ENCODE measurements around the gene DDR1.

DDR1 gene

DNA sequence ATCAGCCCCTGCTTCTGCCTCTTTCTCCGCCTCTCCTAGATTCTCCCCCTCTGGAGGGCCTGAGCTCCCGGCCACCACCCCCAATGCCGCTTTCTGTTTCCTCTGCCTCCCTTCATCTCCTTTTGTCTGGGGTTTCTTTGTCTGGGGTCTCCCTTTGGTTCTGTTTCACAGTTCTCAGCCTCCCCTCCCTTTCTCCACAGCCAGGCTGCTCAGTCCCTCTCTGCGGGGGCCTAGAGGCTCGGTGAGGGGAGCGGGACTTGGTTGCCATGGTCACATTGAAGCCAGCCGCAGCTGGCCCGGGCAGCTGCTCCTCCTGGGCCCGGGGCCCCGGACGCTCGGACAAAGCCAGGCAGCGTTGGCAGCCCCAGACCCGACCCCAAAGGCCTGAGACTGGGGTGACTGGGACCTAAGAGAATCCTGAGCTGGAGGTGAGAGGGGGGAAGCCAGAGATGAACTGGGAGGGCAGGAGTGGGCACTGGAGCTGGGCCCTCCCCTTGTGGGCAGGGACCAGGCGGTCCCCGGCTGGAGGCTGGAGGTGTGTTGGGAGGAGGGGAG lies 3.5 kb upstream of the DDR1 start:
- Histone ChIP-seq H3K4me1 (peaks cover 0 to 66% (median 38%) of the 10 kb centered on the region in 4 donors), H3K4me3 (no peak overlapping the region), H3K36me3 (no peaks in the 10 kb centered on the region), H3K27ac (no peak overlapping the region), H3K27me3 (no peaks in the 10 kb centered on the region), H3K9me3 (no peaks in the 10 kb centered on the region)
- DNase-seq, result no peak
- intact Hi-C loops (cut with DNase I; ENCODE audit: low total_unique reads), result loop anchor here (5.0 kb wide), 2 partner anchors 53 to 138 kb away; partner anchors contain the start of genes FLOT1 and IER3
- TF ChIP-seq, protein P1, sequence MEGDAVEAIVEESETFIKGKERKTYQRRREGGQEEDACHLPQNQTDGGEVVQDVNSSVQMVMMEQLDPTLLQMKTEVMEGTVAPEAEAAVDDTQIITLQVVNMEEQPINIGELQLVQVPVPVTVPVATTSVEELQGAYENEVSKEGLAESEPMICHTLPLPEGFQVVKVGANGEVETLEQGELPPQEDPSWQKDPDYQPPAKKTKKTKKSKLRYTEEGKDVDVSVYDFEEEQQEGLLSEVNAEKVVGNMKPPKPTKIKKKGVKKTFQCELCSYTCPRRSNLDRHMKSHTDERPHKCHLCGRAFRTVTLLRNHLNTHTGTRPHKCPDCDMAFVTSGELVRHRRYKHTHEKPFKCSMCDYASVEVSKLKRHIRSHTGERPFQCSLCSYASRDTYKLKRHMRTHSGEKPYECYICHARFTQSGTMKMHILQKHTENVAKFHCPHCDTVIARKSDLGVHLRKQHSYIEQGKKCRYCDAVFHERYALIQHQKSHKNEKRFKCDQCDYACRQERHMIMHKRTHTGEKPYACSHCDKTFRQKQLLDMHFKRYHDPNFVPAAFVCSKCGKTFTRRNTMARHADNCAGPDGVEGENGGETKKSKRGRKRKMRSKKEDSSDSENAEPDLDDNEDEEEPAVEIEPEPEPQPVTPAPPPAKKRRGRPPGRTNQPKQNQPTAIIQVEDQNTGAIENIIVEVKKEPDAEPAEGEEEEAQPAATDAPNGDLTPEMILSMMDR (IDR thresholded peaks at IDR 0.05), result no peak

DNA sequence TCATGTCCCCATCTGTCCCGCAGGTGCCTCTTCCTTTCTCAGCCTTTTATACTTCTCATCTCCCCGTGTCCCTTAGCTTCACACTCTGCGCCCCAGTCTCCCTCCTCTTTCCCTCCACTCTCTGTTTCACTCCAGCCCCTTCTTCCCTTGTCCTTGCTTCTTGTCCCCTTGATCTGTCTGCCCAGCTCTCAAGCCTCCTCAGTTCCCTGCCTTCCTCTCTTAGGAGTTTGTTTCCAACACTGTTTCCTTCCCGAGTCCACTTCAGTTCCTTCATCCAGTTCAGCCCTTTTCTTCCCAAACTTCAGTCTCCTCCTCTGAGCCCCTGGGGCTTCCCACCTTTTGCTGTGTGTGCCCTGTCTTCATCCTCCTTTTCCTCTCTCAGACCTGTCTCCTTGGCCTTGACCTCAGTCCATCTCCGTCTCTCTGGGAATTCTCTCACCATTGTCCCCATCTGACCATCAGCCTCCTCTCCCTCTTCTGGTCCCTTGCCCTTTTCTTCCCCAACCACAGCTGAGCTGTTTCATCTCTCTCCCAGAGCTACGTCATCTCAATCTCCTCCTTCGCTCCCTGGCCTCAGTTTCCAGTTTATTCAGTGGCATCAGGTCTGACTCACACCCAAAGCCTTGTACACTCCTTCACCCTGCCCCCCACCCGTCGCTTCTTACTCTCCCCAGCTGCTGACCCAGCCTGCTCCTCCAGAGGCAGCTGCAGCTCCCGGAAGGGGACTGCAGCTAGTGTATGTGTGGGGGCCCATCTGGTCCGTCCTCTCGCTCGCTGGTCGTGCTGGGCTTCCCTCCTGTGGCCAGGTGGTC lies 2.7 kb upstream of the DDR1 start:
- Histone ChIP-seq H3K27me3 (no peaks in the 10 kb centered on the region), H3K4me1 (peaks cover 0 to 73% (median 43%) of the 10 kb centered on the region in 4 donors), H3K36me3 (no peaks in the 10 kb centered on the region), H3K4me3 (no peak overlapping the region), H3K27ac (peak overlapping the region; percentile 93 to 98), H3K9me3 (no peaks in the 10 kb centered on the region)
- no peak for DNase-seq
- intact Hi-C loops (cut with DNase I; ENCODE audit: low total_unique reads), result loop anchor here (5.0 kb wide), 2 partner anchors 54 to 139 kb away; partner anchors contain the start of genes FLOT1 and IER3
- TF ChIP-seq, protein P1 (IDR thresholded peaks at IDR 0.05), result no peak

DNA sequence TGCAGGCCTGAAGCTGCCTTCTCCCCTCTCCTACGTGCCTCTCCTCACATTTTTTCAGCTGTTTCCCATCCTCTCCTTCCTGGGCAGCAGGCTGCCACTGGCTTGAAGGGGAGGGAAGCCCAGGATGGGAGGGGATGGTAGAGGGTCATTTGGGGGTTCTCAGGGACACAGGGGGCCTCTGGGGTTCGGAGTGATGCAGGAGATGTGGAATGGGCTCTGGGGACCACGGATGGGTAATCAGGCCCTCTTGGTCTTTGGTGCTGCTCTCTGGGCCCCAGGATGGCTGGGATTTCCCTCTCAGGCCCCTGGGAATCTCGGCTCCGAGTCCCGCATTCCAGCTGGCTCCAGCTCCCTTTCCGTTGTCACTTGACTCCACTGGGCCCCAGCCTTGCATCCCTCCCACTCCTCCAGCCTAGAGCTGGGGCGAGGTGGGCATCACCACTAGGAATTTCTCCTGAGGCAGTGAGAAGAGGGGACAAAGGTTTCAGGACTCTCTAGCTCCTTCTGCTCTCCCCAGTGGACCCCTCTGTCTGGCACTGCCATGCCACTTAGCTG lies 2.0 kb upstream of the DDR1 start:
- Histone ChIP-seq H3K4me3 (no peak overlapping the region), H3K9me3 (no peaks in the 10 kb centered on the region), H3K27me3 (no peaks in the 10 kb centered on the region), H3K27ac (peak overlapping the region; percentile 93 to 98), H3K36me3 (no peaks in the 10 kb centered on the region), H3K4me1 (peaks cover 0 to 70% (median 40%) of the 10 kb centered on the region in 4 donors)
- intact Hi-C loops (cut with DNase I; ENCODE audit: low total_unique reads), result loop anchor here (5.0 kb wide), 2 partner anchors 55 to 140 kb away; partner anchors contain the start of genes FLOT1 and IER3
- peak in 1 of 2 donors; percentile 74 for DNase-seq
- TF ChIP-seq, protein P1 (IDR thresholded peaks at IDR 0.05), result no peak

DNA sequence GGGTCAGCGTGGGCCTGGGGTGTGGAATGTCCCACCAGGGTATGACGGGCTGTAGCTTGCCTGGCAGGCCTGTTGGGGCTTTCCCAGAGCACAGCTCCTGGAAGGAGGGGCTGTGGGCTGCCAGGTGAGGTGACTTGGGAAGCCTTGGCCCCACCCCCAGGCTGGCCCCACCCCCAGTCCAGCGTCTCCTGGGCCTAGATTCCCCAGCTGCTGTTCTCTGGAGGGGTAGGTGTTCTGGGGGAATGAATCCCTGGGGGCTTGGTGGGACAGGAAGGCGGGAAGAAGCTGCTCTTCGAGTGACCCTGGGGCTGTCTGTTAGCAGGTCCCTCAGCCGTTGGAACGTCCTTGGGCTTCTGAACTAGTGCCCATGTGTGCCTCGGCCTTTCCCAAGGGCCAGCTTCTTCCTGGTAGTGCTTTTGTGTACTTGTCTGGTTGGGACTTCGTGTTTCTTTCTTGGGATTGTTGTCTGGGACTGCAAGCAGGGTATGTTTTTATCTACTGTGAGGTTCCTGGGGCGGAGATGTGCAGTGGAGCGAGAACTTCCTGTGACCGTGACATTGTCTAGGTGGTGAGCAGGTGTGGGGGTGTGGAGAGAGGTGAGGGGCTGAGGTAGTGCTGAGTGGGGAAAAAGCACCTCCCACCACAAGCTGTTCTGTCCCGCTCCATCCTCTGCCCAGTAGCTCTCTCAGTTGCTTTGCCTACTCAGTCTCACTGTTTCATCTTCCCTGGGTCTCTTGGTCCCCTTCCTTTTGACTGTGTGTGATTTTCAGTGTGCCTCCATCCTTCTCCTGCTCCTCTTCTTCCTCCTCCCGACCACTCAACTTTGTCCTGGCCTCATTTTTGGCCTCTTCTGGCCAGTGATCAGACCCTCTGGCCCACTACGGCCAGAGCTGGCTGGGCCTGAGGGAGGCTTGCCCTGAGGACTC lies 1.3 kb upstream of the DDR1 start:
- Histone ChIP-seq H3K27ac (peak overlapping the region; percentile 93 to 98), H3K27me3 (no peaks in the 10 kb centered on the region), H3K4me1 (peaks cover 0 to 66% (median 37%) of the 10 kb centered on the region in 4 donors), H3K36me3 (no peaks in the 10 kb centered on the region), H3K4me3 (peak overlapping the region; percentile 87 to 88), H3K9me3 (no peaks in the 10 kb centered on the region)
- TF ChIP-seq, protein P1 (IDR thresholded peaks at IDR 0.05), result no peak
- intact Hi-C loops (cut with DNase I; ENCODE audit: low total_unique reads), result loop anchor here (5.0 kb wide), 2 partner anchors 56 to 141 kb away; partner anchors contain the start of genes FLOT1 and IER3
- DNase-seq, result peak in 1 of 2 donors; percentile 68

All from tibial artery (tissue), 4 donors.